T-helper 1 cell treated with Interleukin-12 subunit alpha and Interleukin-12 subunit beta and Interleukin-4 antibody, amounts not matched to agents 30 μg/mL and 1 μg/mL, for 36 hours (primary cell): Measurements from ENCODE around the gene ATG13.

ENCODE experiments used
- H3K27ac Mint-ChIP-seq: one replicate; pipeline ENCODE4 v1.8.0; 2021; ENCODE audit warnings: mild to moderate bottlenecking, mixed read lengths
- H3K27me3 Mint-ChIP-seq: one replicate; pipeline ENCODE4 v1.8.0; 2021; ENCODE audit warnings: low read depth, mixed read lengths
- H3K36me3 Mint-ChIP-seq: one replicate; pipeline ENCODE4 v1.8.0; 2021; ENCODE audit warnings: low read depth, mixed read lengths
- H3K4me1 Mint-ChIP-seq: one replicate; pipeline ENCODE4 v1.8.0; 2021; ENCODE audit warnings: low read depth, mixed read lengths
- H3K4me3 Mint-ChIP-seq: one replicate; pipeline ENCODE4 v1.8.0; 2021; ENCODE audit warnings: mild to moderate bottlenecking, moderate library complexity, mixed read lengths
- H3K9me3 Mint-ChIP-seq: one replicate; pipeline ENCODE4 v1.8.0; 2021; ENCODE audit warnings: mixed read lengths

ATG13 gene

GRCh38 chr11:46597609-46598219, 19.6 kb upstream of the ATG13 start:
- Mint-ChIP-seq H3K4me1 (peaks cover 12% of the 10 kb centered on the region), H3K4me3 (no peak overlapping the region), H3K9me3 (no peaks in the 10 kb centered on the region), H3K27ac (no peak overlapping the region), H3K36me3 (peaks cover 3% of the 10 kb centered on the region), H3K27me3 (no peaks in the 10 kb centered on the region)

GRCh38 chr11:46599340-46600193, 17.8 kb upstream of the ATG13 start:
- H3K4me1 Mint-ChIP-seq, result peaks cover 1% of the 10 kb centered on the region
- H3K27ac Mint-ChIP-seq, result no peak overlapping the region
- no peaks in the 10 kb centered on the region for H3K9me3 Mint-ChIP-seq
- peaks cover 2% of the 10 kb centered on the region for H3K36me3 Mint-ChIP-seq
- H3K4me3 Mint-ChIP-seq, result no peak overlapping the region
- H3K27me3 Mint-ChIP-seq, result no peaks in the 10 kb centered on the region

- no peak overlapping the region for H3K4me3 Mint-ChIP-seq
- peaks cover 1% of the 10 kb centered on the region for H3K4me1 Mint-ChIP-seq
- H3K27ac Mint-ChIP-seq, result no peak overlapping the region
- H3K9me3 Mint-ChIP-seq, result no peaks in the 10 kb centered on the region
- no peaks in the 10 kb centered on the region for H3K27me3 Mint-ChIP-seq
- peaks cover 2% of the 10 kb centered on the region for H3K36me3 Mint-ChIP-seq
Measured at GRCh38 chr11:46600194-46600960, 17.0 kb upstream of the ATG13 start.

GRCh38 chr11:46601129-46601528, 16.2 kb upstream of the ATG13 start:
- Mint-ChIP-seq H3K27ac (no peak overlapping the region), H3K4me1 (peaks cover 1% of the 10 kb centered on the region), H3K4me3 (no peak overlapping the region), H3K27me3 (no peaks in the 10 kb centered on the region), H3K36me3 (peaks cover 2% of the 10 kb centered on the region), H3K9me3 (no peaks in the 10 kb centered on the region)

- H3K27ac Mint-ChIP-seq, result no peak overlapping the region
- no peaks in the 10 kb centered on the region for H3K27me3 Mint-ChIP-seq
- H3K36me3 Mint-ChIP-seq, result peaks cover 5% of the 10 kb centered on the region
- peaks cover 1% of the 10 kb centered on the region for H3K4me1 Mint-ChIP-seq
- H3K4me3 Mint-ChIP-seq, result no peak overlapping the region
- no peaks in the 10 kb centered on the region for H3K9me3 Mint-ChIP-seq
Measured at GRCh38 chr11:46603704-46604308, 13.5 kb upstream of the ATG13 start.

- Mint-ChIP-seq H3K9me3 (no peaks in the 10 kb centered on the region), H3K4me3 (no peak overlapping the region), H3K36me3 (peaks cover 5% of the 10 kb centered on the region), H3K27ac (no peak overlapping the region), H3K4me1 (peaks cover 1% of the 10 kb centered on the region), H3K27me3 (no peaks in the 10 kb centered on the region)
Measured at GRCh38 chr11:46604796-46605195, 12.6 kb upstream of the ATG13 start.

- H3K36me3 Mint-ChIP-seq, result peaks cover 5% of the 10 kb centered on the region
- peaks cover 4% of the 10 kb centered on the region for H3K4me1 Mint-ChIP-seq
- H3K9me3 Mint-ChIP-seq, result no peaks in the 10 kb centered on the region
- no peaks in the 10 kb centered on the region for H3K27me3 Mint-ChIP-seq
- no peak overlapping the region for H3K27ac Mint-ChIP-seq
- no peak overlapping the region for H3K4me3 Mint-ChIP-seq
Measured at GRCh38 chr11:46607516-46607915, 9.8 kb upstream of the ATG13 start.

- Mint-ChIP-seq H3K27me3 (no peaks in the 10 kb centered on the region), H3K4me3 (no peak overlapping the region), H3K36me3 (peaks cover 3% of the 10 kb centered on the region), H3K9me3 (no peaks in the 10 kb centered on the region), H3K4me1 (peaks cover 4% of the 10 kb centered on the region), H3K27ac (no peak overlapping the region)
Measured at GRCh38 chr11:46609386-46609785, 8.0 kb upstream of the ATG13 start.

GRCh38 chr11:46611526-46612304, 5.6 kb upstream of the ATG13 start:
- H3K9me3 Mint-ChIP-seq, result no peaks in the 10 kb centered on the region
- no peak overlapping the region for H3K4me3 Mint-ChIP-seq
- no peaks in the 10 kb centered on the region for H3K27me3 Mint-ChIP-seq
- H3K27ac Mint-ChIP-seq, result no peak overlapping the region
- peaks cover 16% of the 10 kb centered on the region for H3K4me1 Mint-ChIP-seq
- H3K36me3 Mint-ChIP-seq, result peaks cover 5% of the 10 kb centered on the region

- no peaks in the 10 kb centered on the region for H3K9me3 Mint-ChIP-seq
- H3K27me3 Mint-ChIP-seq, result no peaks in the 10 kb centered on the region
- H3K4me3 Mint-ChIP-seq, result no peak overlapping the region
- H3K27ac Mint-ChIP-seq, result no peak overlapping the region
- peaks cover 5% of the 10 kb centered on the region for H3K36me3 Mint-ChIP-seq
- H3K4me1 Mint-ChIP-seq, result peaks cover 16% of the 10 kb centered on the region
Measured at GRCh38 chr11:46612326-46612725, 5.0 kb upstream of the ATG13 start.

- Mint-ChIP-seq H3K4me1 (peaks cover 29% of the 10 kb centered on the region), H3K9me3 (no peaks in the 10 kb centered on the region), H3K27me3 (no peaks in the 10 kb centered on the region), H3K27ac (peak overlapping the region; percentile 26), H3K36me3 (peaks cover 9% of the 10 kb centered on the region), H3K4me3 (peak overlapping the region; percentile 95)
Measured at GRCh38 chr11:46615756-46616155, 1.6 kb upstream of the ATG13 start.

- peak overlapping the region; percentile 100 for H3K27ac Mint-ChIP-seq
- H3K4me1 Mint-ChIP-seq, result peaks cover 33% of the 10 kb centered on the region
- peaks cover 12% of the 10 kb centered on the region for H3K36me3 Mint-ChIP-seq
- H3K27me3 Mint-ChIP-seq, result no peaks in the 10 kb centered on the region
- H3K9me3 Mint-ChIP-seq, result no peaks in the 10 kb centered on the region
- H3K4me3 Mint-ChIP-seq, result peak overlapping the region; percentile 95
Measured at GRCh38 chr11:46616551-46617133, 711 bp upstream of the ATG13 start.

- peaks cover 33% of the 10 kb centered on the region for H3K4me1 Mint-ChIP-seq
- H3K36me3 Mint-ChIP-seq, result peaks cover 20% of the 10 kb centered on the region
- peak overlapping the region; percentile 95 for H3K4me3 Mint-ChIP-seq
- H3K27ac Mint-ChIP-seq, result peak overlapping the region; percentile 100
- H3K9me3 Mint-ChIP-seq, result no peaks in the 10 kb centered on the region
- H3K27me3 Mint-ChIP-seq, result no peaks in the 10 kb centered on the region
Measured at GRCh38 chr11:46617972-46618314, 590 bp downstream of the ATG13 start.
